DMS79 (cell line): ENCODE results near the gene TMEM80.

Experiments
- DNase-seq: peaks from one replicate; lab custom pipeline; 2025; lab: John Stamatoyannopoulos, UW

The TMEM80 gene

GRCh38 chr11:746289-747157 lies 50.9 kb downstream of the TMEM80 start:
- DNase-seq, result no peak

GRCh38 chr11:747158-748006 lies 51.8 kb downstream of the TMEM80 start, which contains the start of gene TALDO1:
TALDO1 (plus strand) TSS chr11:747464; CDS start chr11:747482, 18 bp downstream.
- peak; percentile 52 for DNase-seq

- no peak for DNase-seq
Observed at GRCh38 chr11:748007-748359, 52.4 kb downstream of the TMEM80 start.

DNA sequence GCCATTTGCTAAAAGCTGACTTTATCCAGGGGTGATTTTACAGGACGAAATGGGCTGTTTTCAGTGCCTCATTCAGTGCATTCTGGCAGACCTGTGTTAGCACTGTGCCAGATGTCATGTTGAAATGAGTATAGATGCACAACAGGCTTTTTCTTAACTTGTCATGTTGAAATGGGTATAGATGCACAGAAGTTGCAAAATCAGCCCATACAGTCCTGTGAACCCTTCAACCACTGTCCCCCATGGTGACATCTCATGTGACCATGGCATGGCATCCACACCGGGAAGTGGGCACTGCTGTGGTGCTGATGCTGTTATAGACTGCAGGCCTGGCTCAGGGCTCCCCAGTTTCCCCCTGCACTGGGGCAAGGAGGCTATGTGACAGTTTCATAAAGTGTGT lies 54.1 kb downstream of the TMEM80 start:
- DNase-seq, result no peak
